Suppressor macrophage (primary cell): Measurements from ENCODE around the gene VGLL2.
A peak's percentile ranks its signal among the peaks of the same experiment; 100 is the strongest.

Experiments
- DNase-seq, 4 experiments: peaks; one replicate each; pipeline ENCODE4 v3.0.0-alpha.2; 2020 to 2022

VGLL2 gene

DNA sequence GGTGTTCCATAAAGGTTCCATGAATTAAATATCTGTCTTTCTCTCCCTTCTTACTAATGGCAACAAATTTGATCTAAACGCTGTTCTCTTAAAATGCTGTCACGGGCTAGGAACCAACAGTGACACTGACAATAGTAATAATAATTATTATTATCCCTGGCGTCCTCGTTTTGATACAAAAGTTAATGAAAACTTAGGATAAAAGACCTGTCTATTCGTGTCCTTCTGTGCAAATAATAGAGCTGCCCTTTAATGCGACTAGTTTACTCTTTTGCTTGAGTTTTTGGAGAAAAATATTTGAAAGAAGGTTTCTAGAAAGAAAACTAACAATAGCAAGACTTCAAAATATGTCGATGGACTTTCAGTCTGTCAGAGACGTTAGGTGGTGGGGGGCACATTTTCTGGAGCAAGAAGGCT lies 4.3 kb downstream of the VGLL2 start:
- no peak for DNase-seq

DNA sequence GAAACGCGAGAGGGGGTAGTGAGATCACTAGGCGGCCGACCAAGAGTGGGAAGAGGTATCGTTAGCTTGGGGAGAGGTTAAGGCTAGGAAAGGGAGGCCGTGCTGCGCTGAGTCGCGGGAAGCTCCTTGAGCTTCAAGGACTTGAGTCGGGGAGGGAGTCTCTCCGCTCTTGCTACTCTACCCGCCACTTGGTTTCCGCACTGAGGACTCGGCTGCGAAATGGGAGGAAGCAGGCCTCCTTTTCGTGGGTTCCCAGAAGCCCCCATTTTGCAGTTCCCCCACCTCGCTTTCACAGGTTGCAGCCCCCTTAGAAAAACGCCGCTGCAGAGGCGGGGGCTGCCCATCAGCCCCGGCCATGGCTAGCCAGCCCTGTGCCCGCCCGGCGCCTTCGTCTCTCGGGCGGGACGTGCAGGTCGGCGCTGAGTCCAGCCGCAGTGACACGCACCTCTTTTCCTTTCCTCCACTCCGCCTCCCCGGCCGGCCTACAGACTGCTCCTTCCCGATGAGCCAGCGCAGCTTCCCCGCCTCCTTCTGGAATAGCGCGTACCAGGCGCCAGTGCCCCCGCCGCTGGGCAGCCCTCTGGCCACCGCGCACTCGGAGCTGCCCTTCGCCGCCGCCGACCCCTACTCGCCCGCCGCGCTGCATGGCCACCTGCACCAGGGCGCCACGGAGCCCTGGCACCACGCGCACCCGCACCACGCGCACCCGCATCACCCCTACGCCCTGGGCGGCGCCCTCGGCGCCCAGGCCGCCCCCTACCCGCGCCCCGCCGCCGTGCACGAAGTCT lies 4.9 kb downstream of the VGLL2 start:
- DNase-seq = no peak

DNA sequence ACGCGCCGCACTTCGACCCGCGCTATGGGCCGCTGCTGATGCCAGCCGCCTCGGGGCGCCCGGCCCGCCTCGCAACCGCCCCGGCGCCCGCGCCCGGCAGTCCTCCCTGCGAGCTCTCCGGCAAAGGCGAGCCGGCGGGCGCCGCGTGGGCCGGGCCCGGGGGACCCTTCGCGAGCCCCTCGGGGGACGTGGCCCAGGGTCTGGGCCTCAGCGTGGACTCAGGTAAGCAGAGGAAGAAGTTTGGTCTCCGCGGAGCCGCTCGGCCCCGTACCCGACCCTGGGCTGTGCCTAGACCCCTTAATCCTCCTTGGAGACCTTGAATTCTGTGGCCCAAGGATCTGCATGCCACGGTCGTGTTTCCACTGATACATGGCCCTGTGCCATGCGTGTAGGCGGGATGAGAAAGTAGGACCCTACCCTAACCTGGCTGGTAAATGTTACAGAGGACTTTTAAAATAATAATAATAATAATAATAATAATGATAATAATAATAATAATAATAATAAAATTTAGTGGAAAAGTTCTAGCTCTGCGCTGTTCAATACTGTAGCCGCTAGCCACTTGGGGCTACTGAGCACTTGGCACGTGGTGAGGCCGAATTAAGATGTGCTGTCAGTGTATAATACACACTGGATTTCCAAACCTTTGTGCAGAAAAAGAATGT lies 5.6 kb downstream of the VGLL2 start:
- no peak for DNase-seq

- no peak for DNase-seq
Measured at GRCh38 chr6:117272032-117272866, 6.9 kb downstream of the VGLL2 start.

DNA sequence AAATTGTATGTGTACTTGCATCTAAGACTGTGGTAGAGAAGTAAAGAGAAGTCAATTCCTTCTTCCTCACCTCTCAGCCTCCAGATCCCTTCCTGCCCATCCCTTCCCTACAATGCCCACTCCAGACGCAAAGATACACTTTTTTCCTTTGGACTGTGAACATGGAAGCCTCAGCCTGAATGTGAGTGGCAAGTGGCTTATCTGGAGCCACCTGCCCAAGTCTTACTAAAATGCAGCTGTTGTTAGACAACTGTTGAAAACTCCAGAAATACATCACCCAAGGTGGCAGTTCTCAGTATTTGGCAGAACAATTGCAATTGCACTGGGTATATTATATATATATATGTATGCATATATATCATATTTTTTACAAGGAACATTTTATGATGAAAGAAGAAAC lies 7.5 kb downstream of the VGLL2 start:
- no peak for DNase-seq

- DNase-seq = no peak
Measured at GRCh38 chr6:117275205-117275604, 9.8 kb downstream of the VGLL2 start.

- no peak for DNase-seq
Measured at GRCh38 chr6:117275711-117276110, 10.4 kb downstream of the VGLL2 start.

- DNase-seq = no peak
Measured at GRCh38 chr6:117276778-117277316, 11.5 kb downstream of the VGLL2 start.

DNA sequence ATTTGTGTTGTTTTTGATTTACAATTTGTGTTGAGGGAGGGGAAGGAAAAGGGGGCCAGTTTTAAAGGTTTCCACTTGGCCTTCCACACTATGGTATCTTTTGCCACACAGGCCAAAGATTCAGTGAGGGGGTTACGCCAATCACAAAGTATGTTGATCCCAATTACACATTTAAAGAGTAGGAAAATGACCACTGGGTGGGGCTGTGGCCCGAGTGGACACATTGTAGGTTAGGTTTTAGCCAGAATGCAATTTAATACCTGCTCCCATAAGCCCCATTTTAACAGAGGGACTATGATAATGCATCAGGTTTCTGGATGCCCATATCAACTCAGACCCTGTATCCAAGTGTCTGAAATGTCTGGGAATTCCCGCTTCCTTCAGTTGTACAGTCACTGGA lies 15.6 kb downstream of the VGLL2 start:
- no peak for DNase-seq

GRCh38 chr6:117288083-117288715 lies 22.8 kb downstream of the VGLL2 start:
- no peak for DNase-seq

DNA sequence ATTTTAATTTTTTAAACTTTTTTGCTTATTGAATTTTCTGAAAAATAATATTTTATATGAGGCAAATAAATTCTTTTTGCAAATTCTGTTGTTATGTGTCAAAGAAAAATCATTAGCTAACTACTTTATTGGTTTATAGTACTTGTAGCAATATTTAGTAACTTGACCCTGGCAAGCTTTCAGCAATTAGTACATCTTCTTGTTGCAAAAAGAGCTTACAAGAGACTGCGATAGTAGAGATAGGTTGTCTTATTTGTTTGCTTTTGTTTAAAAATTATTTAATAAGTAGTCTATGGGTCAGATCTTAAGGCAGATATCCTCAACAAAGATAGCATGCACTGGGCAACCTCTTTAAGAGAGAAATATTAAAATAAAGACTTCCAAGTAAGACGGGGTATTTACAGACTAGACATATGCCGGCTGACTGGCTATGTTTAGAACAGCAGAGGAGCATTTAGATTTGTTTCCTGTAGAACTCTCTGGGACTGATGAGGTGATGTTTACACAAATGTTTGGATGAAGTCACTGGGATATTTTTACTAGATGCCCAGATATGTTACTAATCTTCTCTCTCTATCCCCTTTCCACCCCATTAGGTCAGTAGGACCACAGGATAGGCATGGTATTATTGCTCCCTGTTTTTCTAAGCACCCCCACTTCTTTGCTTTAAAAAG lies 25.0 kb downstream of the VGLL2 start:
- no peak for DNase-seq

DNA sequence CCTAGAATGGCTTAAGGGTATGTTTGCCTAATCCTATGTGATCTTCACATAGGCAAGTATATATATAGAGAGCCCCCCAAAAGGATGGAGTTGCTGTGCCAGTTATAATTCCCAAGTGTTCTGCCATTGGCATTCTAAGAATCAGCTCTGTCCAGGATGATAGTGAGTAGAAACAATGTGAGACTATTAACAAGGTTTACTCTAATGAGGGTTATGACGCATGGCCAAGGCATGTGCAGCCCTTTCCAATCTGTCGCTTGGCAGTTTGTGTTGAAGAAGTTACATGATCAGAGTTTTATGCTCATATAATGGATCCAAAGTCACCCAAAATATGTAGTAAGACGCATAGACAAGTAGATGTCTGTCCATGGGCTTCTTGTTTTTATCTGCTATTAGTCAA lies 33.6 kb downstream of the VGLL2 start:
- DNase-seq = no peak

- no peak for DNase-seq
Measured at GRCh38 chr6:117303323-117303722, 38.0 kb downstream of the VGLL2 start.

DNA sequence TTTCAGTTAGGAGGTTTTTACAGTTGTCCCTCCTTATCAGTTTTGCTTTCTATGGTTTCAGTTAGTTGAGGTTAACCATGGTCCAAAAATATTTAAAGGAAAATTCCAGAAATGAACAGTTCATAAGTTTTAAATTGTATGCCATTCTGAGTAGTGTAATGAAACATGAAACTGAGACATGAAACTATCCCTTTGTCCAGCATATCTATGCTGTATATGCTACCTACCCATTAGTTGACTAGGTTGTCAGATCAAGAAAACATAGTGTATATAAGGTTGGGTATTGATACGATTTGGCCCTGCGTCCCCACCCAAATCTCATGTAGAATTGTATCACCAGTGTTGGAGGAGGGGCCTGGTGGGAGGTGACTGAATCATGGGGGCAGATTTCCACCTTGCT lies 39.1 kb downstream of the VGLL2 start:
- DNase-seq = no peak

- no peak for DNase-seq
Measured at GRCh38 chr6:117306227-117306790, 41.0 kb downstream of the VGLL2 start.

GRCh38 chr6:117307655-117308054 lies 42.3 kb downstream of the VGLL2 start:
- no peak for DNase-seq

- no peak for DNase-seq
Measured at GRCh38 chr6:117309069-117309468, 43.7 kb downstream of the VGLL2 start.

DNA sequence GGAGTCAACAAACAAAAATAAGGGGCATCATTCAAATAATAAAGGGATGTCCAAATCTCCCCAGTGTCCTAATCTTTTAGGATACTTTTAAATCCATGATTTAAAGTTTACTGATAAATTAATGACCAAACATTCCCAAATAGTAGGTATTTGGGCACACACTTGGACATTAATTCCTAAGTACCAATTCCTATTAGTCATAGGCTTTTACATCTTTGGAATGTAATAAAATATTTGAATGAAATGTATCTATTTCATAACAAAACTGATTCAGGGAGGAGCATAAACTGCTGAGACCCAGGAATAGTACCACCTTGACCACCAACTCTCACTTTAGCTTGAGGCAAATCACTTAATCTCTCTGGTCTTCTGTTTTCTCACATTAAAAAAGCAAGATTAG lies 44.3 kb downstream of the VGLL2 start:
- no peak for DNase-seq

GRCh38 chr6:117311310-117311709 lies 46.0 kb downstream of the VGLL2 start:
- no peak for DNase-seq

- DNase-seq = no peak
Measured at GRCh38 chr6:117311726-117312125, 46.4 kb downstream of the VGLL2 start.

GRCh38 chr6:117317261-117317660 lies 51.9 kb downstream of the VGLL2 start:
- DNase-seq = peak in 1 of 4 experiments; percentile 0
